Stimulated activated CD4-positive, alpha-beta T cell treated with anti-CD3 and anti-CD28 coated beads, Interleukin-15, amount 100 ng/mL, for 48 hours (primary cell): Measurements from ENCODE around the gene NEU1.
"Not testable (repeated sequence)": the region's sequence is repeated elsewhere in the genome, so short reads cannot be mapped to it uniquely, and the experiment has no call there.

ENCODE experiments used
- DNase-seq, 2 donors: peaks; one replicate each; pipeline ENCODE4 v3.0.0-alpha.2; 2020; ENCODE audit warnings: low read depth in 2 of 2

The NEU1 gene

DNA sequence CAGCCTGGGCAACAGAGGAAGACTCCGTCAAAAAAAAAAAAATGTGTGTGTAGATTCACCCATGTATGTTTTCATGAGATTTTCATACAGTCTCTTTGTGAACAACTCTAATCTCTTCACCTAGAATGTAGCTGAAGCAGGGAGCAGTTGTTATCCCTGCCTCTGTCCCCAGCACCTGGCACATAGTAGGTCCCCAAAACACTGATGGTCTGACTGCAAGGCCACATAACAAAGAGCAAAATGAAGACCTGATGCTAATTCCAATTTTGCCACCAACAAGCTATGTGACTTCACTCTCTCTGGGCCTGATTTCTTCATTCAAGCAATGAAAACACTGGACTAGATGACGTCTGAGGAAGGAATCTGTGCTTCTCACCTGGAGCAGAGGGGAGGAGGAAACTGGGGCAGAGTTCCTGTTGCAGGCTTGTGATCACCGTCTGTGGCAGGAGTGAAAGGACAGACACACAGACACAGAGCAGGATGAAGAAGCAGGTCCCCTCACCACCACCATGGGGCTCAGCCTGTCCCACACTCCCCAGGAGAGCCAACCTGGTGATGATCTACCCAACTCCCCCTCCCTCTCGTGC, 11.6 kb upstream of the NEU1 start:
- DNase-seq = no peak

DNA sequence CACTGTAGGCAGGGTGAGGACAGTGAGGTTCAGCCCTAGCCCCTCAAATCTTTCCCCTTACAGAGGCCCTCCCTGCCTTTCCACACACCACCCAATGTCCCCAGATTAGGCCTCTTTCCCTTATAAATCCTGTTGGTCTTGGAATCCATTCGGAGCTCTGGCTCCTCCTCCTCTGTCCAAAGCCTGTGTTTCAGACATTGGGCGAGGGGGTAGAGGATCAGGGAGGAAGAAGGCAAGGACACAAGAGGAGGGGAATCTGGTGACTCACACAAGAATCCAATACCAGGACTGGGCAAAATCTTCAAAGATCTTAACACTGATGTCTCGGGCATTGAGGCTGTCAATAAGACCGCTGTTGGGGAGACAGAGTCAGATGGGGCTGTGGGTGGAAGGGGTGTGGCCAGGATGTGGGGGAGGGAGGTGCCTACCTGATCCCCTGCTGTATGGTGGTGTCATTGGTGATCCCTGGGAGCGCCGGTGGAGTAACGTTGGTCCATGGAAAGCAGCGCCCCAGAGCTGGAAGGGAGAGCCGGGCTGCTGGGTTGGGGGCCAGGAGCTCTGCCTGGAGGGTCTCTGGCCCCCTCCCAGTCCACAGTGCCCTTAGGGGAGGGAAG, 8.5 kb upstream of the NEU1 start:
- no peak for DNase-seq

DNA sequence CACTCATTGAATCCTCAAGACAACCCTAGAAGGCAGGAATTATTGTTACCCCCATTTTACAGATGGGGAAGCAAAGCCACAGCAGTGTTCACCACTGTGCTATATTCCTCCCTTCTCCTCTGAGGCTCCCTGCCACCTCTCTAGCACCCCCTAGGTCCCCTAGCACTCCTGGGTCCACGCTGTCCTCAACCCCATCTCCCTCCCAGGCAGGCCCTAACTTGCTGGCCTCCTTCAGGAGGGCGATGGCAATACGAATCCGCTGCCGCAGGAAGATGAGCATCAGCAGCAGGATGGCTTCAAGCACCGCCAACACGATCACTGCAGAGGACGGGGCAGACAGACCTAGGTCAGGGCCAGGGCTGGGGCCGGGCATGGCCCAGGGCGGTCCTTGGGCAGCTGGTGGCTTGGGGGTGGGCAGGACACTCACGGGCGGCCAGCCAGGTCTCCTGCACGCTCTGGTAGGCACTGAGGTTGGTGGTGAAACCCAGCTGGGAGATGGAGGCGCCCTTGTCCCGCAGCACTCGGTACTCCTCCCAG, 7.8 kb upstream of the NEU1 start:
- DNase-seq = no peak

- DNase-seq = no peak
Observed at GRCh38 chr6:31869343-31869742, 6.7 kb upstream of the NEU1 start.

GRCh38 chr6:31868658-31868971, 6.0 kb upstream of the NEU1 start:
- not testable (repeated sequence) for DNase-seq

DNA sequence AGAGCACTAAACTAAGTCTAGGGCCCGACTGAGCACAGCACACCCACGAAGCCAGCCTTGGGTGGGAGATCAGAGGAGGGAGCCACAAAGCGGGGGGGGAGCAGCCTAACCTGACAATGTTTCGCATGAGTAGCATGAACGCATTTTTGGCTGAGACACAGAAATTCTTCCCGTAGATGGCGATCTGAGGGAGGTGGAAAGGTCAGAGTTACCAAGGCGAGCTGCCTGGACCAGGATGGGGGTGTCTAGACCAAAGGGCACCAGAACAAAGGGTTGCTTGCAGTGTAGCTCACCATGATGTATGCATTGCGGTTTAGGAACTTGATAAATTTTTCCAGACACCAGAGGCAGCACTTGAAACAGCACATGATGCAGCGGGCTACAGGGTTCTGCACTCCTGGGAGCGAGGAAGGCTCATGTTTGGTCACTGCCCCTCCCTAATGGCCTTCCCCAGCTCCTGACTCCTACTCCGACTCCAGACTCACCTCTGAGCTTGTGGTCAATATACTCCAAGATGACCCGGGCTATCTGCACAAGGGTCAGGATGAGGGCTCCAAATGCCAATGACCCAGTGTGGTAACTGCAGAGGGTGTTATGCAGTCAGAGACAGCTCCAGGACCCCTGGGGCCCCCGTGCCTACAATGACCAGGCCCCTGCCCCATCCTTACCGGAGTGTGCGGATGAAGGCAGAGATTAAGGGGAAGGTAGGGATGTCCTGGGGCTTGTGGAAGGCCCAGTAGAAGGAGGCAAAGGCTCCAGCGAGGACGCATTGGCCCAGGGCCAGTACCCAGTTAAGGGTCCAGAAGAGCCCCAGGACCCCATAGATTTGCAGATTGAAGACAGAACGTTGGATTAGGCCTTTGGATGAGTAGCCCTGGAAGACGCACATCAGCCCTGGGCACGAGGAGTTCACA, 2.8 kb upstream of the NEU1 start:
- no peak for DNase-seq

- no peak for DNase-seq
Observed at GRCh38 chr6:31864818-31865204, 2.2 kb upstream of the NEU1 start.

- not testable (repeated sequence) for DNase-seq
Observed at GRCh38 chr6:31864123-31864562, 1.5 kb upstream of the NEU1 start.

- DNase-seq = no peak
Observed at GRCh38 chr6:31861919-31862343, 690 bp downstream of the NEU1 start.

GRCh38 chr6:31861150-31861549, 1.5 kb downstream of the NEU1 start:
- no peak for DNase-seq

DNA sequence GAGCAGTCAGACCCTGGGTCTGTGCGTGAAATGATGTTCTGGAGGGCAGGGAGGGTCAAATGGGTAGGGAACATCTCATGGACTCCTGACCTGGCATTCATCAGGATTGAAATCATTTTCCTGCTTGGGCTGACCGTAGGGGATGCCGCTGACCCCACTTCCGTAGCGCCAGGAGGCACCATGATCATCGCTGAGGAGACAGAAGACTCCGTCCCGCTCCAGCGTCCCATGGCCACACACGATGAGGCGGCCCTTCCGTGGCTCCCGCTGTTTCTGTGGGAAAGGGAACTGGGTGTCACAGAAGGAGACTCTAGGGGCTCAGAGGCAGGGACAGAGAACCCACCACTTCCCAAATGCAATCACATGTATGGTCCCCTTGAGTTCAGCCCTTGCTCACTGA, 2.3 kb downstream of the NEU1 start:
- no peak for DNase-seq

DNA sequence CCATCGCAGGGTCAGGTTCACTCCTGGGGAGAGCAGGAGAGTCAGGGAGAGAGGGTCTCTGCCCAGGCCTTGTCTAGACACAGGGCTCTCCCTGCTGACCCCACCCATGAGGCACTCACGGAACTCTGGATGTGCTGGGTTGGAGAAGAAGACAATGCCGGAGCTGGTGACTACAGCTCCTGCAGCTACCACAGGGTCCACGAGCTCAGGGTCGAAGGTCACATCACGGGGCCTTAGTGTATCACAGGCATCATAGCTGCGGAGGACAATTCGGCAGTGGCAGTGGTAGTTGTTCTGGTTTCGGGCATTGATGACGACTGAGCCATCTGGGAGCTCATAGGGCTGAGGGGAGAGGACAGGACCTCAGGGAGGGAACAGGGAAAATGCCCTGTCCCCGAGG, 2.7 kb downstream of the NEU1 start:
- no peak for DNase-seq

DNA sequence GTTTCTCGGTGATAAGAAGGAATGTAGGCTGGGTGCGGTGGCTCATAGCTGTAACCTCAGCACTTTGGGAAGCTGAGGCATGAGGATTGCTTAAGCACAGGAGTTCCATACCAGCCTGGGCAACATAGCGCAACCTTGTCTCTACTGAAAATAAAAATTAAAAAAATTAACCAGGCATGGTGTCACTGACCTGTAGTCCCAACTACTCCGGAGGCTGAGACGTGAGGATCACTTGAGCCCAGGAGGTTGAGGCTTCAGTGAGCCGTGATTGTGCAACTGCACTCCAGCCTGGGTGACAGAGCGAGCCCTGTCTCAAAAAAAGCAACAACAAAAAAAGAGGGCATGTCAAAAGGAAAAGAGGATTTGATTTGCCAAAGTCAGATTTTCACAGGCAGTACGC, 3.9 kb downstream of the NEU1 start:
- no peak for DNase-seq

DNA sequence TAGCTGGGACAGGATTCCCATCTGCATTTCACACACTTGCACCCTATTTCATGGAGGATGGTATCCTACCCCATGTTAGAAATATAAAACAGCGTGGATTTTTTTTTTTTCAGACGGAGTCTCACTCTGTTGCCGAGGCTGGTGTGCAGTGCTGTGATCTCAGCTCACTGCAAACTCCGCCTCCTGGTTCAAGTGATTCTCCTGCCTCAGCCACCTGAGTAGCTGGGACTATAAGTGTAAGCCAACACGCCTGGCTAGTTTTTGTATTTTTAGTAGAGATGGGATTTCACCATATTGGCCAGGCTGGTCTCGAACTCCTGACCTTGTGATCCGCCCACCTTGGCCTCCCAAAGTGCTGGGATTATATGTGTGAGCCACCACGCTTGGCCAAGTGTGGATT, 4.8 kb downstream of the NEU1 start:
- not testable (repeated sequence) for DNase-seq

- DNase-seq = not testable (repeated sequence)
Observed at GRCh38 chr6:31851980-31852718, 10.5 kb downstream of the NEU1 start.

- no peak for DNase-seq
Observed at GRCh38 chr6:31851485-31851832, 11.2 kb downstream of the NEU1 start.

DNA sequence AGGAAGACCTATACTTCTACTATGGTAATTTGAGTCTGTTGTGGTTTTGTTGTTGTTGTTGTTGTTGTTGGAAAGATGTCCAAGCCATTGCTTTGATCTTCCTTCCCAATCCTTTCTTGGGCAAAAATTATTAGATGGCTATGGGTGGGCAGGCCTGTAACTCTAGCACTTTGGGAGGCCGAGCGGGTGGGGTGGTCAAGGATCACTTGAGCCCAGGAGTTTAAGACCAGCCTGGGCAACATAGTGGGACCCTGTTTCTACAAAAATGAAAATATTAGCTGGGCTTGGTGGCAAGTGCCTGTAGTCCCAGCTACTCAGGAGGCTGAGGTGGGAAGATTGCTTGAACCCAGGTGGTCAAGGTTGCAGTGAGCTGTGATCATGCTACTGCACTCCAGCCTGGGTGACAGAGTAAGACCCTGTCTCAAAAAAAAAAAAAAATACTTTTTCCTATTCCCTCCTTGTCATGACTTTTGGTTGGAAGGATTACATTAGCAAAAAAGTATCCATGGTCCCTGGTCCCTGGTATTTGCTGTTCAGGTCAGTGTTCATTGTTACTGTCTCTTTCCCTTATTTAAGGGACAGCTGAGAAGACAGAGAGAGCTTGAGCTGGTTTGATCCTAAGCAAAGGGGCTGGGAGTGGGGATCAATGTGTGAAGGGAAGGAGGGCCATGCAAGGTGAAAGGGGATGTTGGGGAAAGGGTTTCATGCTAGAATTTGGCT, 11.7 kb downstream of the NEU1 start:
- no peak for DNase-seq

DNA sequence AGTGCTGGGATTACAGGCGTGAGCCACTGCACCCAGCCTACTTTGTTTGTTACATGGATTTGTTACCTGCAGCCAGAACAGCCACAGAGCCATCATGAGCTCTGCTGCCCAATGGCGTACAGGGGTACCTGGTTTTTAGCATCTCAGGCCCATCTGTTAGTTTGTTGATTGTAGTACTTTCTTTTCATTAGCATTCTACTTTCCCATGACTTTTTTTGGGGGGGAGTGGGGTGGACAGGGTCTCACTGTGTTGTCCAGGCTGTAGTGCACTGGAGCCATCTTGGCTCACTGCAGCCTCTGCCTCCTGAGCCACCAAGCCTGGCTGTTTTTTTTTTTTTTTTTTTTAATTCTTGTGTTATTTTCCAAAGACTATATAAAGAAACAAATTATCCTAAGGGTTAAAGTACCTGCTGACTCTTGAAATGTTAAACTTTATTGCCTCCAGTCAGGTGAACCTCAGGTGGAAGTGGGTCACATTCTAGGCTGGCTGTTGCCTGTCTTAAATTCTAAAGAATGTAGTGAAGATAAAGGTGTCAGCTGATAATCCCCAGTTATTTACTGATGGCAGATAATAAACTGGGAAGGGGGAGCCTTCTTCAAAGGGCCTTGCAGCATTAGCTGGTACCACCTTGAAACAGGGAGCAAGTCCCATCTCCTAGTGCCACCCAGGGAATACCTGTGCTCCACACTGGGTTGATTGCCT, 15.2 kb downstream of the NEU1 start:
- no peak for DNase-seq

GRCh38 chr6:31844507-31844906, 18.1 kb downstream of the NEU1 start:
- no peak for DNase-seq

GRCh38 chr6:31842053-31842452, 20.6 kb downstream of the NEU1 start:
- DNase-seq = no peak

DNA sequence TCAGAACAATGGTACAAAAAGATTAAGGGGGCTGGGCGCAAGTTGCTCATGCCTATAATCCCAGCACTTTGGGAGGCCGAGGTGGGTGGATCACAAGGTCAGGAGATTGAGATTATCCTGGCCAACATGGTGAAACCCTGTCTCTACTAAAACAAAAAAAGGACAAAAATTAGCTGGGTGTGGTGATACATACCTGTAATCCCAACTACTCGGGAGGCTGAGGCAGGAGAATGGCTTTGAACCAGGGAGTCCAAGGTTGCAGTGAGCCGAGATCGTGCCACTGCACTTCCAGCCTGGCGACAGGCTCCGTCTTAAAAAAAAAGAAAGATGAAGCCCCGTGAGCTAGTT, 22.9 kb downstream of the NEU1 start:
- DNase-seq = not testable (repeated sequence)
